Measurements from ENCODE around the gene CHIC1. TPM values are rescaled to one million over a fixed set of nuclear protein-coding genes. Genes with fewer than 3 reads are reported as not detected.
"Not testable (repeated sequence)": the region's sequence is repeated elsewhere in the genome, so short reads cannot be mapped to it uniquely, and the experiment has no call there.

The CHIC1 gene
- total RNA-seq, 1 donor from 2014 or later: 5.6 TPM

GRCh38 chrX:73681408-73681807 lies 118.4 kb downstream of the CHIC1 start:
- TF ChIP-seq CTCF (IDR thresholded peaks at IDR 0.05; ENCODE audit: partially characterized antibody, unreplicated experiment): no peak

GRCh38 chrX:73683236-73683859 lies 120.4 kb downstream of the CHIC1 start:
- Mint-ChIP-seq H3K4me3 (ENCODE audit: unreplicated experiment) (no peak overlapping the region), H3K36me3 (ENCODE audit: unreplicated experiment) (peaks cover 4% of the 10 kb centered on the region), H3K9me3 (ENCODE audit: unreplicated experiment) (peaks cover 2% of the 10 kb centered on the region), H3K27me3 (ENCODE audit: unreplicated experiment) (no peaks in the 10 kb centered on the region), H3K27ac (ENCODE audit: unreplicated experiment) (no peak overlapping the region), H3K4me1 (ENCODE audit: low read depth, unreplicated experiment) (no peaks in the 10 kb centered on the region)
- DNase-seq: no peak
- no peak for TF ChIP-seq CTCF (IDR thresholded peaks at IDR 0.05; ENCODE audit: partially characterized antibody, unreplicated experiment)

More at GRCh38 chrX:73681408-73681807, 118.4 kb downstream of the CHIC1 start:
- no peak for DNase-seq
- H3K4me1 Mint-ChIP-seq (ENCODE audit: low read depth, unreplicated experiment): no peaks in the 10 kb centered on the region
- no peak overlapping the region for H3K4me3 Mint-ChIP-seq (ENCODE audit: unreplicated experiment)
- H3K36me3 Mint-ChIP-seq (ENCODE audit: unreplicated experiment): no peaks in the 10 kb centered on the region
- H3K27ac Mint-ChIP-seq (ENCODE audit: unreplicated experiment): no peak overlapping the region
- H3K9me3 Mint-ChIP-seq (ENCODE audit: unreplicated experiment): peaks cover under 1% of the 10 kb centered on the region
- H3K27me3 Mint-ChIP-seq (ENCODE audit: unreplicated experiment): no peaks in the 10 kb centered on the region

GRCh38 chrX:73707014-73707413 lies 144.0 kb downstream of the CHIC1 start:
- DNase-seq; H3K9me3 Mint-ChIP-seq (ENCODE audit: unreplicated experiment); H3K4me1 Mint-ChIP-seq (ENCODE audit: low read depth, unreplicated experiment): not testable (repeated sequence)

GRCh38 chrX:73728602-73729001 lies 165.6 kb downstream of the CHIC1 start:
- no peaks in the 10 kb centered on the region for H3K36me3 Mint-ChIP-seq (ENCODE audit: unreplicated experiment)
- no peaks in the 10 kb centered on the region for H3K27me3 Mint-ChIP-seq (ENCODE audit: unreplicated experiment)
- no peak overlapping the region for H3K4me3 Mint-ChIP-seq (ENCODE audit: unreplicated experiment)
- H3K27ac Mint-ChIP-seq (ENCODE audit: unreplicated experiment): no peak overlapping the region
- H3K9me3 Mint-ChIP-seq (ENCODE audit: unreplicated experiment): peaks cover 4% of the 10 kb centered on the region
- no peak for TF ChIP-seq CTCF (IDR thresholded peaks at IDR 0.05; ENCODE audit: partially characterized antibody, unreplicated experiment)
- H3K4me1 Mint-ChIP-seq (ENCODE audit: low read depth, unreplicated experiment): no peaks in the 10 kb centered on the region
- no peak for DNase-seq

More at GRCh38 chrX:73707014-73707413, 144.0 kb downstream of the CHIC1 start:
- not testable (repeated sequence) for H3K27me3 Mint-ChIP-seq (ENCODE audit: unreplicated experiment); H3K27ac Mint-ChIP-seq (ENCODE audit: unreplicated experiment); H3K36me3 Mint-ChIP-seq (ENCODE audit: unreplicated experiment); H3K4me3 Mint-ChIP-seq (ENCODE audit: unreplicated experiment)

Other genes with a start within 250 kb of the CHIC1 start
- not detected for gene CDX4, start 116.1 kb upstream of the CHIC1 start, total RNA-seq (ENCODE audit: unreplicated experiment)

All from glutamatergic neuron (in vitro differentiated cells).